Transverse colon (tissue), 4 donors: ENCODE results near the gene WSCD2. TPM values are rescaled to one million over a fixed set of nuclear protein-coding genes. Genes with fewer than 3 reads are reported as not detected.

ENCODE experiments used
- DNase-seq: peaks from one replicate; pipeline ENCODE4 v3.0.0-alpha.2; 2019
- H3K27ac ChIP-seq, 4 donors: fragments of 200-600 bp; sonication (generic); 2 replicates each; pipeline ENCODE4 v1.5.1; 2016 to 2018; ENCODE audit warnings: inconsistent platforms in 4 of 4
- H3K27me3 ChIP-seq: fragments of 200-600 bp; sonication (generic); 2 replicates; pipeline ENCODE4 v1.5.1; 2017; ENCODE audit warnings: inconsistent platforms
- H3K36me3 ChIP-seq, 4 donors: fragments of 200-600 bp; sonication (generic); 2 replicates each; pipeline ENCODE4 v1.5.1; 2017 to 2019; ENCODE audit warnings: inconsistent platforms in 4 of 4
- H3K4me1 ChIP-seq, 4 donors: fragments of 200-600 bp; sonication (generic); 2 replicates each; pipeline ENCODE4 v1.5.1; 2017 to 2020; ENCODE audit warnings: inconsistent platforms in 4 of 4
- H3K4me3 ChIP-seq, 4 donors: fragments of 200-600 bp; sonication (generic); 1 replicate in 1 of 4; 2 replicates in 3 of 4; pipeline versions ENCODE4 v1.5.1 to v1.6.1; 2017 to 2019; ENCODE audit warnings: inconsistent platforms in 4 of 4
- H3K9me3 ChIP-seq, 2 donors: fragments of 200-600 bp; sonication (generic); 2 replicates each; pipeline ENCODE4 v1.5.1; 2017 to 2019; ENCODE audit warnings: inconsistent platforms in 2 of 2
- CTCF ChIP-seq, 5 experiments: fragments of 200-600 bp in 3 of 5; fragments of 450-650 bp in 2 of 5; sonication (generic) in 3 of 5; IDR thresholded peaks; 1 replicate in 2 of 5; 2 replicates in 3 of 5; pipeline ENCODE4 v1.5.1; 2016 to 2017; ENCODE audit warnings: antibody characterized with exemption in 5 of 5, inconsistent platforms in 3 of 5, mild to moderate bottlenecking in 2 of 5, moderate library complexity in 1 of 5
- EP300 ChIP-seq: sonication (generic); formaldehyde crosslinking; IDR thresholded peaks from one replicate; pipeline ENCODE4 v1.6.1; 2017; ENCODE audit warnings: antibody characterized with exemption, low read depth
- POLR2A ChIP-seq: fragments of 450-650 bp; IDR thresholded peaks from one replicate; pipeline ENCODE4 v1.6.1; 2016; ENCODE audit warnings: antibody characterized with exemption, mild to moderate bottlenecking, moderate library complexity
- POLR2AphosphoS5 ChIP-seq, 3 donors: sonication (generic); formaldehyde crosslinking; IDR thresholded peaks; one replicate each; pipeline ENCODE4 v1.6.1; 2016; ENCODE audit warnings: antibody characterized with exemption in 3 of 3
- WGBS, 2 donors: methylation state at CpG; one replicate each; pipeline ENCODE4 v1.1.5; 2018; ENCODE audit warnings: low coverage in 1 of 2; 5-methylcytosine and 5-hydroxymethylcytosine counted together
- in situ Hi-C, 4 donors: fragments of 200-750 bp; cut with MboI; loops; one replicate each; pipeline versions ENCODE4 v1.15.0 to v1.15.1; 2017; ENCODE audit warnings: low sequenced_read_pairs in 3 of 4, low pct_ligation_motif_present in 1 of 4, low pct_unique_long_range_greater_than_20kb in 1 of 4
- intact Hi-C: fragments of 100-400 bp; cut with DNase I; formaldehyde crosslinking; loops from one replicate; pipeline ENCODE4 v1.15.1; 2023; ENCODE audit warnings: low total_unique reads
- total RNA-seq, 4 donors: library from RNA; depleted of rRNA; stranded (reverse); fragments of >200 nt; gene quantifications; one replicate each; pipeline ENCODE4 v1.1.0, GENCODE V29; 2016

WSCD2 gene
- total RNA-seq, 4 donors from 2014 or later: 0.16 to 46.6 (median 1.1) TPM; not detected in 1

DNA sequence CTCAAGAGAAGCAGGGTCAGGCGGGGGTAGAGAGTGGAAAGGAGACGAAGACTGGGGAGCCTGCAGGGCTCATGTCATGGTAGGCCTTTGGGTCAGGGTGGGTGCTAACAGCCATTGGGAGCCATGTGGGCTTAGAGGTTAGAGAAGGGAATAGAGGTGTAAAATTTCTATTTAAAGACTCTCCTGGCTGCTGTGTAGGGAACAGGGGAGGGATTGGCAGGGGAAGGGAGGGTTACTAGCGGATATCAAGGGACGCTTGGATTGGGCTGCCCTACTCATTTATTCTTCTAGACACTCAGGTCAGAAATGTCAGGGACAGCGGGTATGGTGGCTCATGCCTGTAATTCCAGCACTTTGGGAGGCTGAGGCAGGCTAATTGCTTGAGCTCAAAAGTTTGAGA is 18.2 kb downstream of the WSCD2 start:
- TF ChIP-seq EP300: no peak
- no peak for TF ChIP-seq POLR2AphosphoS5 (IDR thresholded peaks at IDR 0.05)
- TF ChIP-seq POLR2A: no peak
- TF ChIP-seq CTCF (IDR thresholded peaks at IDR 0.05): no peak
- in situ Hi-C loops (no loop called here), intact Hi-C loops (no loop called here)
- H3K4me1 ChIP-seq: no peaks in the 10 kb centered on the region
- H3K27ac ChIP-seq: no peak overlapping the region
- no peaks in the 10 kb centered on the region for H3K27me3 ChIP-seq
- no peaks in the 10 kb centered on the region for H3K36me3 ChIP-seq
- H3K4me3 ChIP-seq: no peak overlapping the region
- no peak for DNase-seq
- no peaks in the 10 kb centered on the region for H3K9me3 ChIP-seq
- 60 to 87% methylated on average over 2 to 5 of the region's 5 CpGs for WGBS, 2 donors

- intact Hi-C loops (no loop called here), in situ Hi-C loops (no loop called here)
- no peaks in the 10 kb centered on the region for H3K4me1 ChIP-seq
- no peak for DNase-seq
- H3K4me3 ChIP-seq: no peak overlapping the region
- H3K36me3 ChIP-seq: no peaks in the 10 kb centered on the region
- WGBS, 2 donors: 74% methylated on average over 3 of the region's 3 CpGs; no CpG with 5 or more reads in 1 of the 2 donors
- no peaks in the 10 kb centered on the region for H3K27me3 ChIP-seq
- H3K9me3 ChIP-seq: no peaks in the 10 kb centered on the region
- TF ChIP-seq POLR2AphosphoS5 (IDR thresholded peaks at IDR 0.05) (no peak), CTCF (IDR thresholded peaks at IDR 0.05) (no peak), EP300 (no peak), POLR2A (no peak)
- H3K27ac ChIP-seq: no peak overlapping the region
These were observed 19.5 kb downstream of the WSCD2 start for GRCh38 chr12:108148521-108149074.

DNA sequence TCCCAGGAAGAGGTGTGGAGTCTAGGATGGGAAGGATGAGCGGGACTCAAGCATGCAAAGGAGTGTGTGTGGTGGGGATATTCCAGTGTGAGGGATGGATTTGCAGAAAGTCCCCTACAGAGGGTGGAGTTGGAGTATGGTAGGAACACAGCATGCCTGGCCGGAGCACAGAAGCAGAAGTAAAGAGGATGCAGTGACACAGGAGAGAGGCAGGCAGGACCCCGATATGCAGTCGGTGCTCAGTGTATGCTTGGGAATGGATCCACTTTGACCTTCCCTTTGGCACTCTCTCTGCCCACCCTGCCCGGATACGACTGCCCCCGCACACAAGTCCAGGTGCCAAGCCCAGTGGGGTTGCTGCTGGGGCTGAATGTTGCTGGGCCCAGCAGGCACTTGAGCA is 21.3 kb downstream of the WSCD2 start:
- H3K4me3 ChIP-seq: no peak overlapping the region
- no peaks in the 10 kb centered on the region for H3K4me1 ChIP-seq
- H3K27me3 ChIP-seq: no peaks in the 10 kb centered on the region
- no peaks in the 10 kb centered on the region for H3K9me3 ChIP-seq
- intact Hi-C loops (no loop called here), in situ Hi-C loops (no loop called here)
- H3K36me3 ChIP-seq: no peaks in the 10 kb centered on the region
- no peak for DNase-seq
- WGBS, 2 donors: 91 to 100% methylated on average over 2 to 7 of the region's 7 CpGs
- TF ChIP-seq EP300 (no peak), POLR2A (no peak), POLR2AphosphoS5 (IDR thresholded peaks at IDR 0.05) (no peak), CTCF (IDR thresholded peaks at IDR 0.05) (no peak)
- H3K27ac ChIP-seq: no peak overlapping the region

DNA sequence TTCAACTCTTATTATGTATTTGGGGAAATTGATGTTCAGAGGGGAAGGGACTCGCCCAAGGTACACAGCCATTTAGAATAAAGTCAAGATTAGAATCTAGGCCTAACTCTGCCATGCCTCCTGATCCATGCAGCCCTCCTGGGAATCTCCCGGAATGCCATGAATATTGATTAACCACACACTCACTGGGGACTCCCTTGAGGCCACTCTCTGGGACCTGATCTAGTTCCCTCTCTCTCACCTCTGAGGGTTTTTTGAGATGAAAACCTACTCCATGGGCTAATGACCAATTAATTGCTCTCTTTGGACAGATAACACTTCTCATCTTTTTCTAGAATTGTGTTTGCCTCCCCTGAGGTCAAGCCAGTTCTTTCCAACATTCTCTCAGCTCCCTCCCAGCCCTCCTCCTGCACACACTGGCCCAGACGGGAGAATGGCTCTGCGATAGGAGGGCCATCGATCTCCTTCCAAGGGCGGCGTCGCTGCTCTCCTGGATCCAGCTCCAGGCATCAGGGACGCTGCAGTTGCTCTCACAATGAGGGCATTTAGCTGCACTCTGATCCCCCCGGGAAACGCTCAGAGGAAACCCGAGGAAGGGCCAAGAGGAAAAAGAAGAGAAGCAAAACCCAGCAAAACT is 22.6 kb downstream of the WSCD2 start:
- no peaks in the 10 kb centered on the region for H3K36me3 ChIP-seq
- H3K4me3 ChIP-seq: no peak overlapping the region
- no peaks in the 10 kb centered on the region for H3K27me3 ChIP-seq
- H3K4me1 ChIP-seq: no peaks in the 10 kb centered on the region
- DNase-seq: no peak
- WGBS, 2 donors: 68% methylated on average over 12 of the region's 12 CpGs; no CpG with 5 or more reads in 1 of the 2 donors
- in situ Hi-C loops: no loop called here
- no peak overlapping the region for H3K27ac ChIP-seq
- TF ChIP-seq CTCF (IDR thresholded peaks at IDR 0.05) (no peak), POLR2A (no peak), EP300 (no peak), POLR2AphosphoS5 (IDR thresholded peaks at IDR 0.05) (no peak)
- H3K9me3 ChIP-seq: no peaks in the 10 kb centered on the region
- intact Hi-C loops: no loop called here
